ENCODE measurements around the gene SHC2. TPM values are rescaled to one million over a fixed set of nuclear protein-coding genes. Genes with fewer than 3 reads are reported as not detected.

The SHC2 gene
- total and polyA plus RNA-seq, 9 of the 15 experiments (the other 6 are each of a cell fraction or from before 2014, with no cell fraction given): 0.14 to 0.36 (median 0.17) TPM; not detected in 5

GRCh38 chr19:406971-407510 lies 53.8 kb downstream of the SHC2 start:
- Histone ChIP-seq H4K20me1 (replicated peaks; ENCODE audit: control insufficient read depth, insufficient read depth, low read length) (0 out of 2 replicates have a peak, but pooled peaks cover 14% of the 10 kb centered on the region), H3K9me3 (replicated peaks; ENCODE audit: control insufficient read depth, insufficient read depth, low read depth, low read length) (no peaks in the 10 kb centered on the region), H3K4me3 (no peak overlapping the region), H3K27ac (ENCODE audit: extremely low read depth, low read depth, low read length) (no peak overlapping the region), H3K4me1 (replicated peaks in 1 of 2; ENCODE audit: control insufficient read depth in 2 of 2, insufficient read depth in 2 of 2, low read length in 2 of 2) (peaks cover 3 to 69% of the 10 kb centered on the region in 2 experiments; a peak in 2 of 5 replicates), H3K9me1 (ENCODE audit: control insufficient read depth, insufficient read depth, low read length) (no peaks in the 10 kb centered on the region), H3K4me2 (ENCODE audit: insufficient read depth, low read length) (no peak overlapping the region), H3K27me3 (ENCODE audit: control insufficient read depth in 2 of 2, insufficient read depth in 2 of 2, low read length in 2 of 2) (peaks cover 33 to 70% of the 10 kb centered on the region in 2 experiments; a peak in 4 of 5 replicates), H3K9ac (ENCODE audit: insufficient read depth in 1 of 2, low read depth in 2 of 2, low read length in 2 of 2) (no peak overlapping the region; a peak in 1 of 4 replicates), H3K36me3 (ENCODE audit: control insufficient read depth, insufficient read depth, low read length) (no peaks in the 10 kb centered on the region), H3K79me2 (ENCODE audit: control insufficient read depth, insufficient read depth, low read length) (no peaks in the 10 kb centered on the region), H2AFZ (ENCODE audit: low read depth, low read length) (no peak overlapping the region)
- no TSS peak for BruUV-seq (replicated peaks)
- WGBS (ENCODE audit: insufficient coverage, low coverage, missing lambda C conversion rate): 8% methylated on average over 36 of the region's 48 CpGs
- ATAC-seq (peak; percentile 38), DNase-seq (ENCODE audit: extremely low read depth in 1 of 4, low spot score in 3 of 4) (peak in 2 of 4 experiments; percentile 43 to 44), FAIRE-seq (no peak)
- ChIA-PET POLR2A (interaction anchor here (1.0 kb wide), 1 partner anchor 40 kb away, joined by 3 read pairs; no protein-coding TSS in a partner anchor), CTCF (ENCODE audit: low intra/inter-chr PET ratio) (no interaction called here)
- TF ChIP-seq MLLT1 (IDR thresholded peaks at IDR 0.05): no peak
- TF ChIP-seq CTCF (IDR thresholded peaks at IDR 0.05 in 2 of 3, conservative IDR thresholded peaks at IDR 0.05 in 1 of 3; ENCODE audit: insufficient read depth in 2 of 3, low read depth in 1 of 3, low read length in 3 of 3): no peak
- TF ChIP-seq E2F6 (IDR thresholded peaks at IDR 0.05; ENCODE audit: borderline replicate concordance in 1 of 2, extremely low read depth in 1 of 2, insufficient read depth in 1 of 2, insufficient read length in 1 of 2, low read depth in 1 of 2, low read length in 1 of 2, poor library complexity in 1 of 2, severe bottlenecking in 1 of 2): peak; percentile 17 to 66
- in situ Hi-C loops (cut with MboI) (no loop called here), intact Hi-C loops (cut with micrococcal nuclease) (no loop called here)

Data from K562 (cell line).